ENCODE measurements around the gene GNB5. TPM values are rescaled to one million over a fixed set of nuclear protein-coding genes. Genes with fewer than 3 reads are reported as not detected.
"Not testable (repeated sequence)": the region's sequence is repeated elsewhere in the genome, so short reads cannot be mapped to it uniquely, and the experiment has no call there.

The GNB5 gene
- polyA plus RNA-seq, 2 donors: 5.1 to 8.7 TPM

GRCh38 chr15:52179278-52180195, 11.7 kb downstream of the GNB5 start:
- WGBS, 2 donors: 0 to 1% methylated on average over 62 to 105 of the region's 105 CpGs
- Histone ChIP-seq H3K27me3 (ENCODE audit: control insufficient read depth in 1 of 2, insufficient read depth in 2 of 2, low read length in 2 of 2) (no peaks in the 10 kb centered on the region), H3K27ac (ENCODE audit: low read depth in 2 of 2, low read length in 1 of 2) (peak overlapping the region; percentile 89 to 95), H3K4me3 (ENCODE audit: low read depth in 1 of 2, low read length in 2 of 2) (peak overlapping the region; percentile 67 to 91), H3K36me3 (ENCODE audit: control insufficient read depth in 2 of 2, insufficient read depth in 2 of 2, low read length in 1 of 2) (no peaks in the 10 kb centered on the region), H3K4me1 (ENCODE audit: control insufficient read depth in 2 of 2, insufficient read depth in 2 of 2, low read length in 1 of 2) (no peaks in the 10 kb centered on the region), H3K9me3 (ENCODE audit: control insufficient read depth in 2 of 2, insufficient read depth in 1 of 2, low read depth in 1 of 2, low read length in 1 of 2) (no peaks in the 10 kb centered on the region)

- H3K27me3 ChIP-seq (ENCODE audit: control insufficient read depth in 1 of 2, insufficient read depth in 2 of 2, low read length in 2 of 2): no peaks in the 10 kb centered on the region
- no peaks in the 10 kb centered on the region for H3K36me3 ChIP-seq (ENCODE audit: control insufficient read depth in 2 of 2, insufficient read depth in 2 of 2, low read length in 1 of 2)
- WGBS, 2 donors: 18 to 19% methylated on average over 10 of the region's 10 CpGs
- no peaks in the 10 kb centered on the region for H3K4me1 ChIP-seq (ENCODE audit: control insufficient read depth in 2 of 2, insufficient read depth in 2 of 2, low read length in 1 of 2)
- peak overlapping the region; percentile 89 to 95 for H3K27ac ChIP-seq (ENCODE audit: low read depth in 2 of 2, low read length in 1 of 2)
- peak overlapping the region; percentile 67 to 91 for H3K4me3 ChIP-seq (ENCODE audit: low read depth in 1 of 2, low read length in 2 of 2)
- no peaks in the 10 kb centered on the region for H3K9me3 ChIP-seq (ENCODE audit: control insufficient read depth in 2 of 2, insufficient read depth in 1 of 2, low read depth in 1 of 2, low read length in 1 of 2)
Measured at GRCh38 chr15:52178765-52179164, 12.4 kb downstream of the GNB5 start.

GRCh38 chr15:52172869-52173268, 18.3 kb downstream of the GNB5 start:
- no peak overlapping the region for H3K27ac ChIP-seq (ENCODE audit: low read depth in 2 of 2, low read length in 1 of 2)
- no peaks in the 10 kb centered on the region for H3K27me3 ChIP-seq (ENCODE audit: control insufficient read depth in 1 of 2, insufficient read depth in 2 of 2, low read length in 2 of 2)
- no peaks in the 10 kb centered on the region for H3K9me3 ChIP-seq (ENCODE audit: control insufficient read depth in 2 of 2, insufficient read depth in 1 of 2, low read depth in 1 of 2, low read length in 1 of 2)
- H3K4me1 ChIP-seq (ENCODE audit: control insufficient read depth in 2 of 2, insufficient read depth in 2 of 2, low read length in 1 of 2): no peaks in the 10 kb centered on the region
- WGBS, 2 donors: 44 to 49% methylated on average over 2 of the region's 2 CpGs
- no peaks in the 10 kb centered on the region for H3K36me3 ChIP-seq (ENCODE audit: control insufficient read depth in 2 of 2, insufficient read depth in 2 of 2, low read length in 1 of 2)
- H3K4me3 ChIP-seq (ENCODE audit: low read depth in 1 of 2, low read length in 2 of 2): no peak overlapping the region

GRCh38 chr15:52171807-52172206, 19.4 kb downstream of the GNB5 start:
- H3K4me3 ChIP-seq (ENCODE audit: low read depth in 1 of 2, low read length in 2 of 2): no peak overlapping the region
- no peaks in the 10 kb centered on the region for H3K36me3 ChIP-seq (ENCODE audit: control insufficient read depth in 2 of 2, insufficient read depth in 2 of 2, low read length in 1 of 2)
- no peaks in the 10 kb centered on the region for H3K4me1 ChIP-seq (ENCODE audit: control insufficient read depth in 2 of 2, insufficient read depth in 2 of 2, low read length in 1 of 2)
- 20 to 24% methylated on average over 1 of the region's 1 CpG for WGBS, 2 donors
- H3K27ac ChIP-seq (ENCODE audit: low read depth in 2 of 2, low read length in 1 of 2): no peak overlapping the region
- no peaks in the 10 kb centered on the region for H3K27me3 ChIP-seq (ENCODE audit: control insufficient read depth in 1 of 2, insufficient read depth in 2 of 2, low read length in 2 of 2)
- H3K9me3 ChIP-seq (ENCODE audit: control insufficient read depth in 2 of 2, insufficient read depth in 1 of 2, low read depth in 1 of 2, low read length in 1 of 2): no peaks in the 10 kb centered on the region

- no peak overlapping the region for H3K4me3 ChIP-seq (ENCODE audit: low read depth in 1 of 2, low read length in 2 of 2)
- 15 to 33% methylated on average over 4 of the region's 4 CpGs for WGBS, 2 donors
- H3K9me3 ChIP-seq (ENCODE audit: control insufficient read depth in 2 of 2, insufficient read depth in 1 of 2, low read depth in 1 of 2, low read length in 1 of 2): no peaks in the 10 kb centered on the region
- no peaks in the 10 kb centered on the region for H3K4me1 ChIP-seq (ENCODE audit: control insufficient read depth in 2 of 2, insufficient read depth in 2 of 2, low read length in 1 of 2)
- H3K27ac ChIP-seq (ENCODE audit: low read depth in 2 of 2, low read length in 1 of 2): no peak overlapping the region
- no peaks in the 10 kb centered on the region for H3K27me3 ChIP-seq (ENCODE audit: control insufficient read depth in 1 of 2, insufficient read depth in 2 of 2, low read length in 2 of 2)
- no peaks in the 10 kb centered on the region for H3K36me3 ChIP-seq (ENCODE audit: control insufficient read depth in 2 of 2, insufficient read depth in 2 of 2, low read length in 1 of 2)
Measured at GRCh38 chr15:52171386-52171785, 19.8 kb downstream of the GNB5 start.

GRCh38 chr15:52170199-52170598, 21.0 kb downstream of the GNB5 start:
- not testable (repeated sequence) for H3K9me3 ChIP-seq (ENCODE audit: control insufficient read depth in 2 of 2, insufficient read depth in 1 of 2, low read depth in 1 of 2, low read length in 1 of 2); H3K27ac ChIP-seq (ENCODE audit: low read depth in 2 of 2, low read length in 1 of 2); H3K27me3 ChIP-seq (ENCODE audit: control insufficient read depth in 1 of 2, insufficient read depth in 2 of 2, low read length in 2 of 2); H3K4me1 ChIP-seq (ENCODE audit: control insufficient read depth in 2 of 2, insufficient read depth in 2 of 2, low read length in 1 of 2); H3K4me3 ChIP-seq (ENCODE audit: low read depth in 1 of 2, low read length in 2 of 2); H3K36me3 ChIP-seq (ENCODE audit: control insufficient read depth in 2 of 2, insufficient read depth in 2 of 2, low read length in 1 of 2)
- 97 to 99% methylated on average over 3 of the region's 3 CpGs for WGBS, 2 donors

GRCh38 chr15:52165494-52166131, 25.6 kb downstream of the GNB5 start:
- H3K9me3 ChIP-seq (ENCODE audit: control insufficient read depth in 2 of 2, insufficient read depth in 1 of 2, low read depth in 1 of 2, low read length in 1 of 2); H3K27ac ChIP-seq (ENCODE audit: low read depth in 2 of 2, low read length in 1 of 2); H3K4me3 ChIP-seq (ENCODE audit: low read depth in 1 of 2, low read length in 2 of 2); H3K27me3 ChIP-seq (ENCODE audit: control insufficient read depth in 1 of 2, insufficient read depth in 2 of 2, low read length in 2 of 2); H3K4me1 ChIP-seq (ENCODE audit: control insufficient read depth in 2 of 2, insufficient read depth in 2 of 2, low read length in 1 of 2); H3K36me3 ChIP-seq (ENCODE audit: control insufficient read depth in 2 of 2, insufficient read depth in 2 of 2, low read length in 1 of 2): not testable (repeated sequence)
- WGBS, 2 donors: 92% methylated on average over 5 of the region's 5 CpGs

GRCh38 chr15:52164631-52165265, 26.4 kb downstream of the GNB5 start:
- 86 to 88% methylated on average over 2 of the region's 2 CpGs for WGBS, 2 donors
- Histone ChIP-seq H3K9me3 (ENCODE audit: control insufficient read depth in 2 of 2, insufficient read depth in 1 of 2, low read depth in 1 of 2, low read length in 1 of 2) (no peaks in the 10 kb centered on the region), H3K27ac (ENCODE audit: low read depth in 2 of 2, low read length in 1 of 2) (no peak overlapping the region)

GRCh38 chr15:52163321-52164190, 27.6 kb downstream of the GNB5 start:
- Histone ChIP-seq H3K27ac (ENCODE audit: low read depth in 2 of 2, low read length in 1 of 2) (no peak overlapping the region), H3K9me3 (ENCODE audit: control insufficient read depth in 2 of 2, insufficient read depth in 1 of 2, low read depth in 1 of 2, low read length in 1 of 2) (no peaks in the 10 kb centered on the region), H3K36me3 (ENCODE audit: control insufficient read depth in 2 of 2, insufficient read depth in 2 of 2, low read length in 1 of 2) (peaks cover 0 to 4% of the 10 kb centered on the region in 2 donors), H3K27me3 (ENCODE audit: control insufficient read depth in 1 of 2, insufficient read depth in 2 of 2, low read length in 2 of 2) (no peaks in the 10 kb centered on the region), H3K4me3 (ENCODE audit: low read depth in 1 of 2, low read length in 2 of 2) (no peak overlapping the region), H3K4me1 (ENCODE audit: control insufficient read depth in 2 of 2, insufficient read depth in 2 of 2, low read length in 1 of 2) (peaks cover 0 to 5% of the 10 kb centered on the region in 2 donors)
- WGBS, 2 donors: 93% methylated on average over 19 of the region's 19 CpGs

More at GRCh38 chr15:52164631-52165265, 26.4 kb downstream of the GNB5 start:
- Histone ChIP-seq H3K27me3 (ENCODE audit: control insufficient read depth in 1 of 2, insufficient read depth in 2 of 2, low read length in 2 of 2) (no peaks in the 10 kb centered on the region), H3K4me1 (ENCODE audit: control insufficient read depth in 2 of 2, insufficient read depth in 2 of 2, low read length in 1 of 2) (peaks cover 0 to 5% of the 10 kb centered on the region in 2 donors), H3K36me3 (ENCODE audit: control insufficient read depth in 2 of 2, insufficient read depth in 2 of 2, low read length in 1 of 2) (peaks cover 0 to 3% of the 10 kb centered on the region in 2 donors), H3K4me3 (ENCODE audit: low read depth in 1 of 2, low read length in 2 of 2) (no peak overlapping the region)
